OCI-LY1 (cell line): ENCODE measurements around the gene APC2.

ENCODE experiments used
- H2AFZ ChIP-seq: fragments of 200-600 bp; sonication (generic), shearing (Covaris generic); 2 replicates; pipeline ENCODE4 v1.6.0; 2014; ENCODE audit warnings: antibody characterized with exemption, mild to moderate bottlenecking, low read length
- H3F3A ChIP-seq: fragments of 200-600 bp; sonication (generic), shearing (Covaris generic); 2 replicates; pipeline ENCODE4 v1.6.0; 2014; ENCODE audit warnings: mild to moderate bottlenecking, antibody characterized with exemption, low read length, moderate library complexity; ENCODE audit not compliant: insufficient read depth
- H3K27ac ChIP-seq: fragments of 200-600 bp; sonication (generic); 2 replicates; pipeline ENCODE4 v1.5.1; 2014; ENCODE audit warnings: low read length, mixed run types, mild to moderate bottlenecking, low read depth; ENCODE audit not compliant: poor library complexity, severe bottlenecking
- H3K27me3 ChIP-seq: fragments of 200-600 bp; sonication (generic); 2 replicates; pipeline ENCODE4 v1.6.0; 2014; ENCODE audit warnings: antibody characterized with exemption, mild to moderate bottlenecking, low read length, moderate library complexity; ENCODE audit not compliant: insufficient read depth
- H3K36me3 ChIP-seq: fragments of 200-600 bp; sonication (generic); 2 replicates; pipeline ENCODE4 v1.6.1; 2014; ENCODE audit warnings: mild to moderate bottlenecking, antibody characterized with exemption, low read length, moderate library complexity, mixed read lengths; ENCODE audit not compliant: insufficient read depth
- H3K4me1 ChIP-seq: fragments of 200-600 bp; sonication (generic); 2 replicates; pipeline ENCODE4 v1.5.1; 2014; ENCODE audit warnings: mild to moderate bottlenecking, low read length, moderate library complexity; ENCODE audit not compliant: insufficient read depth, severe bottlenecking
- H3K4me2 ChIP-seq: fragments of 200-600 bp; sonication (generic), shearing (Covaris generic); 2 replicates; pipeline ENCODE4 v1.6.1; 2014; ENCODE audit warnings: low read length
- H3K4me3 ChIP-seq: fragments of 200-600 bp; sonication (generic); 2 replicates; pipeline ENCODE4 v1.5.1; 2014; ENCODE audit warnings: low read length, low read depth, mild to moderate bottlenecking, mixed read lengths; ENCODE audit not compliant: poor library complexity, severe bottlenecking
- H3K79me2 ChIP-seq: fragments of 200-600 bp; shearing (Covaris generic); 2 replicates; pipeline ENCODE4 v1.6.1; 2016; ENCODE audit warnings: mixed run types, low read length, mixed read lengths; ENCODE audit not compliant: insufficient read depth
- H3K9ac ChIP-seq: fragments of 200-600 bp; sonication (generic), shearing (Covaris generic); 2 replicates; pipeline ENCODE4 v1.6.1; 2014; ENCODE audit warnings: mild to moderate bottlenecking, low read length, mixed read lengths
- H3K9me2 ChIP-seq: fragments of 200-600 bp; sonication (generic), shearing (Covaris generic); 2 replicates; pipeline ENCODE4 v1.6.1; 2014; ENCODE audit warnings: low read depth, mild to moderate bottlenecking, low read length, mixed read lengths
- H3K9me3 ChIP-seq: fragments of 200-600 bp; shearing (Covaris generic); 2 replicates; pipeline ENCODE4 v1.6.1; 2014; ENCODE audit warnings: low read length, mixed read lengths
- H4K20me1 ChIP-seq: fragments of 200-600 bp; sonication (generic), shearing (Covaris generic); 2 replicates; pipeline ENCODE4 v1.6.0; 2016; ENCODE audit warnings: mild to moderate bottlenecking, low read length; ENCODE audit not compliant: insufficient read depth
- EZH2 ChIP-seq: fragments of 200-600 bp; sonication (generic), shearing (Covaris generic); IDR thresholded peaks from 2 replicates; pipeline ENCODE4 v1.8.0; 2017; ENCODE audit warnings: borderline replicate concordance, mixed run types, mild to moderate bottlenecking, antibody characterized with exemption, low read length, moderate library complexity, mixed read lengths
- TF ChIP-seq, protein P1 (sequence below): fragments of 200-600 bp; sonication (generic), shearing (Covaris generic); IDR thresholded peaks from 2 replicates; pipeline ENCODE4 v1.5.1; 2017; ENCODE audit warnings: mild to moderate bottlenecking, antibody characterized with exemption, low read length, moderate library complexity, mixed read lengths

Gene APC2

GRCh38 chr19:1495051-1495798 is 45.3 kb downstream of the APC2 start:
- TF ChIP-seq, protein P1, sequence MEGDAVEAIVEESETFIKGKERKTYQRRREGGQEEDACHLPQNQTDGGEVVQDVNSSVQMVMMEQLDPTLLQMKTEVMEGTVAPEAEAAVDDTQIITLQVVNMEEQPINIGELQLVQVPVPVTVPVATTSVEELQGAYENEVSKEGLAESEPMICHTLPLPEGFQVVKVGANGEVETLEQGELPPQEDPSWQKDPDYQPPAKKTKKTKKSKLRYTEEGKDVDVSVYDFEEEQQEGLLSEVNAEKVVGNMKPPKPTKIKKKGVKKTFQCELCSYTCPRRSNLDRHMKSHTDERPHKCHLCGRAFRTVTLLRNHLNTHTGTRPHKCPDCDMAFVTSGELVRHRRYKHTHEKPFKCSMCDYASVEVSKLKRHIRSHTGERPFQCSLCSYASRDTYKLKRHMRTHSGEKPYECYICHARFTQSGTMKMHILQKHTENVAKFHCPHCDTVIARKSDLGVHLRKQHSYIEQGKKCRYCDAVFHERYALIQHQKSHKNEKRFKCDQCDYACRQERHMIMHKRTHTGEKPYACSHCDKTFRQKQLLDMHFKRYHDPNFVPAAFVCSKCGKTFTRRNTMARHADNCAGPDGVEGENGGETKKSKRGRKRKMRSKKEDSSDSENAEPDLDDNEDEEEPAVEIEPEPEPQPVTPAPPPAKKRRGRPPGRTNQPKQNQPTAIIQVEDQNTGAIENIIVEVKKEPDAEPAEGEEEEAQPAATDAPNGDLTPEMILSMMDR: no peak
- Histone ChIP-seq H2AFZ (no peak overlapping the region), H3K9ac (no peak overlapping the region), H3F3A (no peaks in the 10 kb centered on the region), H3K4me3 (no peak overlapping the region), H3K36me3 (no peaks in the 10 kb centered on the region), H3K27ac (no peak overlapping the region), H3K9me2 (no peaks in the 10 kb centered on the region), H3K4me1 (peaks cover 3% of the 10 kb centered on the region), H3K4me2 (no peak overlapping the region), H3K27me3 (no peaks in the 10 kb centered on the region), H3K79me2 (no peaks in the 10 kb centered on the region), H3K9me3 (no peaks in the 10 kb centered on the region), H4K20me1 (no peaks in the 10 kb centered on the region)

DNA sequence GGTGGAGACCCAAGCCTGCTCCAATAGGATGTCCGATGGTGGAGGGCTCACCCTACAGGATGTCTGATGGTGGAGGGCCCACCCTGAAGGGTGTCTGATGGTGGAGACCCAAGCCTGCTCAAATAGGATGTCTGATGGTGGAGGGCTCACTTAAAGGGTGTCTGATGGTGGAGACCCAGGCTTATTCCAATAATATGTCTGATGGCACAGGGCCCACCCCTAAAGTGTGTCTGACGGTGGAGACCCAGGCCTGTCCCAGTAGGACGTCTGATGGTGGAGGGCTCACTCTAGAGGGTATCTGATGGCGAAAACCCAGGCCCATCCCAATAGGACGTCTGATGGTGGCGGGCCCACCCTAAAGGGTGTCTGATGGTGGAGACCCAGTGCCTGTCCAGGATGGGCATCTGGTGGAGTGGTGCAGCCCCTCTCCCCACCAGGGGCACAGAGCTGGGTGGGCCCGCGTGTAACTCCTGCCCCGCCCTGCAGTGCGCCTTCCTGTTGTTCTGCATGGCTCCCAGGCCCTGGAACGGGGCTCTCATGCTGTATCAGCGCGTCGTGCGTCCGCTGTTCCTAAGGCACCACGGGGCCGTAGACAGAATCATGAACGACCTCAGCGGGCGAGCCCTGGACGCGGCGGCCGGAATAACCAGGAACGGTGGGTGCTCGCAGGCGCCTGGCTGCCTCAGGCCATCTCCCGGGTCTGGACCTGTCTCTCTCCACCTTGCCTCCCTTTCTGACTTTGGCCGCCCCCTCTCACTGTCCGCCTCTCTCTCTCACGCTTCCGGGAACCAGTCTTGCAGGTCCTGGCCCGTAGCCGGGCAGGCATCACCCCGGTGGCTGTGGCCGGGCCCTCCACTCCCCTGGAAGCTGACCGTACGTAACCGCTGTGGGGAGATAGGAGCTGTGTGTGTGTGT is 46.1 kb downstream of the APC2 start:
- H3K27me3 ChIP-seq: no peaks in the 10 kb centered on the region
- H4K20me1 ChIP-seq: no peaks in the 10 kb centered on the region
- no peaks in the 10 kb centered on the region for H3K36me3 ChIP-seq
- no peaks in the 10 kb centered on the region for H3K4me1 ChIP-seq
- no peak overlapping the region for H3K4me2 ChIP-seq
- no peak overlapping the region for H3K27ac ChIP-seq
- no peak for TF ChIP-seq EZH2
- TF ChIP-seq, protein P1: no peak
- H3K9ac ChIP-seq: no peak overlapping the region
- no peaks in the 10 kb centered on the region for H3K79me2 ChIP-seq
- H3K9me2 ChIP-seq: no peaks in the 10 kb centered on the region
- H3K4me3 ChIP-seq: no peak overlapping the region
- no peaks in the 10 kb centered on the region for H3K9me3 ChIP-seq
- H3F3A ChIP-seq: no peaks in the 10 kb centered on the region
- H2AFZ ChIP-seq: no peak overlapping the region

GRCh38 chr19:1496714-1497577 is 47.0 kb downstream of the APC2 start:
- no peaks in the 10 kb centered on the region for H3K36me3 ChIP-seq
- H3K4me2 ChIP-seq: no peak overlapping the region
- no peaks in the 10 kb centered on the region for H3K4me1 ChIP-seq
- H2AFZ ChIP-seq: no peak overlapping the region
- H3K9me3 ChIP-seq: no peaks in the 10 kb centered on the region
- TF ChIP-seq, protein P1: no peak
- no peak for TF ChIP-seq EZH2
- no peak overlapping the region for H3K4me3 ChIP-seq
- H3K79me2 ChIP-seq: no peaks in the 10 kb centered on the region
- H3K9ac ChIP-seq: no peak overlapping the region
- no peaks in the 10 kb centered on the region for H3F3A ChIP-seq
- H3K27me3 ChIP-seq: no peaks in the 10 kb centered on the region
- H4K20me1 ChIP-seq: no peaks in the 10 kb centered on the region
- no peaks in the 10 kb centered on the region for H3K9me2 ChIP-seq
- no peak overlapping the region for H3K27ac ChIP-seq
